GM19328 (cell line): Measurements from ENCODE around the gene PPM1E.
"Not testable (repeated sequence)": the region's sequence is repeated elsewhere in the genome, so short reads cannot be mapped to it uniquely, and the experiment has no call there.

ENCODE experiments used
- ATAC-seq: cut with Tn5 transposase; IDR thresholded peaks from one replicate; pipeline ENCODE4 v1.9.1; 2021; ENCODE audit warnings: mild to moderate bottlenecking, moderate library complexity; ENCODE audit not compliant: unreplicated experiment

Gene PPM1E

GRCh38 chr17:58837699-58838098, 82.0 kb downstream of the PPM1E start:
- ATAC-seq, result no peak

- no peak for ATAC-seq
These were observed 85.4 kb downstream of the PPM1E start for GRCh38 chr17:58840820-58841612.

- ATAC-seq, result not testable (repeated sequence)
These were observed 90.8 kb downstream of the PPM1E start for GRCh38 chr17:58846413-58846812.

DNA sequence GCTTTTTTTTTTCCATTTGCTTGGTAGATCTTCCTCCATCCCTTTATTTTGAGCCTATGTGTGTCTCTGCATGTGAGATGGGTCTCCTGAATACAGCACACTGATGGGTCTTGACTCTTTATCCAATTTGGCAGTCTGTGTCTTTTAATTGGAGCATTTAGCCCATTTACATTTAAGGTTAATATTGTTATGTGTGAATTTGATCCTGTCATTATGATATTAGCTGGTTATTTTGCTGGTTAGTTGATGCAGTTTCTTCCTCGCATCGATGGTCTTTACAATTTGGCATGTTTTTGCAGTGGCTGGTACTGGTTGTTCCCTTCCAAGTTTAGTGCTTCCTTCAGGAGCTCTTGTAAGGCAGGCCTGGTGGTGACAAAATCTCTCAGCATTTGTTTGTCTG, 94.5 kb downstream of the PPM1E start:
- ATAC-seq, result not testable (repeated sequence)

DNA sequence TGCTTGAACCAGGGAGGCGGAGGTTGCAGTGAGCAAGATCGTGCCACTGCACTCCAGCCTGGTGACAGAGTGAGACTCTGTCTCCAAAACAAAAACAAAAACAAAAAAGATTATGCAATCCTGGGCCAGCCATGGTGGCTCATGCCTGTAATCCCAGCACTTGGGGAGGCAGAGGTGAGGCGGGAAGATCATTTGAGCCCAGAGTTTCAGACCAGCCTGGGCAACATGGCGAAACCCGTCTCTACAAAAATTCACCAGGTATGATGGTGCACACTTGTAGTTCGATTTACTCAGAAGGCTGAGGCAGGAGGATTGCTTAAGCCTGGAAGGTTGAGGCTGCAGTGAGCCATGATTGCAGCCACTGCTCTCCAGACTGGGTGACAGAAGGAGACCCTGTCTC, 109.6 kb downstream of the PPM1E start:
- ATAC-seq, result no peak

GRCh38 chr17:58870747-58871146, 115.1 kb downstream of the PPM1E start:
- no peak for ATAC-seq

DNA sequence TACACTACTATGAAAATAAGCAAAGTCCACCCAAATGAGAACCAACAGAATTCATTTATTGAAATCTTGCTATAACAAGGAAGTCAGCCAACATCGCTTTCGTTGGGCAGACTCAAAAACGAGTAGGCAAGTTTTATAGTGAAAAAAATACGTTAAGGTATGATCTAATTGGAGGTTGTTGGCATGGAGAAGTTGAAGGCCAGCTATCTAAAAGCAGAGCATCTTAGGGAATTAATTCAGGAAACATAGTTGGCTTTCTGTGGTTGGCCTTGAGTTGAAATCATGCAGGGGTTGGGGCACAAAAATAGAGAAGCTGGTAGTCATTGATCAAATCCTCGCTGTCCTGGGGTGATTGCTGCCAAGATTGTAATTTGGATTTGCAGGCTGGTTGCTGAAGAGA, 118.3 kb downstream of the PPM1E start:
- no peak for ATAC-seq

DNA sequence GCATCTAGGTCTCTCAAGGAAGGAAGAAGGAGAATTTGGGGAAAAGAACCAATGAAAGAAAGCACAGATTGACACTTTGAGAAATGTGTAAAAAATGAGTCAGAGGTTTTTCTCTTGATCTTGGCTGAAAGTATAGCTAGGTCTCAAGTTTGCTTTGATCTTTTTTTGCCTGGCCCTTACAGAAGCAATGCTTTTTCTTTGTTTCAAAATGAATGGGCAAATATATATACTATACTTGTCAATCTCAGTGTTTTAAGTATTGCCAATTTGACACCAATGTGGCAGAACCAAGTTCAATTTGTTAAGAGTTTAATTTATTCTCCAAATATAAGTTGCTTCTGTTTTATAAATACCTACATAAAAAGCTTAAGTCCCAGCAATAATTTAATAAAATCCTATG, 119.6 kb downstream of the PPM1E start:
- no peak for ATAC-seq

DNA sequence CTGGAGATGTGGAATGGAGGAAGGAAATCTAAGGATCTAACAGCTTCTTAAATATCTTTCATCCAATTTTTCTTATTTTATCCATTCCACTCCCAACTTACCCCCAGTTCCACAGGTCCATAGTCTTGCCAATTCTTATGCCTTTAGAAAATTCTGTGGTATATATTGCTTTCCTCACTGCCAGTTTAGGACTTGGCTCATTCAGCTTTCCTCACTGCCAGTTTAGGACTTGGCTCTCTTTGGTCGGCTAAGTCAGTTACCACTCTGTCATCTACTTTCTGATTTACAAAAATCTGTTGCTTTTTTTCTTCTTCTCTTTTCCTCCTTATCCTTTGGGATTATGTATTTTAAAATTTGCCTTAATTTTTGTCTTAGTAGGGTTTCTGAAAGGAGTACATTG, 128.5 kb downstream of the PPM1E start:
- ATAC-seq, result no peak

DNA sequence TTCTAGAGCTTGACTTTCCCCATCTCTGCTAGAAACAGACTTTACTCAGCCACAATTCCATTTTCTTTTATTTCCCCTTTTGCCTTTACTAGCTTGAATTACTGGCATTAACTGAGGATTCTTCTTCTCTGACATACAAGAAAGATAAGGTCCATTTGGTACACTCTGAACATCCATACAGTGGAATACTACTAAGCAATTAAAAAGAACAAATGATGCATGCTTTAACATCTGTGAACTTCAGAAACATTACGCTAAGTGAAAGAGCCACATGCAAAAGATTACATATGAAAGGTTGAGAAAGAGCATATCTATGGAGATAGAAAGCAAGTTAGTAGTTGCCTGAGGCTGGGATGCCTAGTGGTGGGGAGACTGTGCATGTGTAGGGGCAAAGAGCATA, 130.9 kb downstream of the PPM1E start:
- no peak for ATAC-seq

- ATAC-seq, result no peak
These were observed 134.3 kb downstream of the PPM1E start for GRCh38 chr17:58889928-58890327.

DNA sequence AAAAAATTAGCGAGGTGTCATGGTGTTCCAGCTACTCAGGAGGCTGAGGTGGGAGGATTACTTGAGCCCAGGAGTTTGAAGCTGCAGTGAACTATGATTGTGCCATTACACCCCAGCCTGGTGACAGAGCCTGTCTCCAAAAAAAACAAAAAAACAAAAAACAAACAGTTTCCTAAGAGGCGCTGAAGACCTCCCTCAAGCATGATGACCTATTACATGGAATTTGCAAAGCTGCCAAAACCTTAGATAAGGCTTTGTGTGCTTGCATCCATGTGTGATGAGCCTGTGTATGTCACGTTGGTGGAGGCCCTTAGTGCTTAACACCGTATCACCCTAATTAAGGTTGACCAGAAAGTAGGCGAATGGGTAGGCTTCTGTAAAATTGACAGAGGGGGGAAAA, 143.5 kb downstream of the PPM1E start:
- no peak for ATAC-seq

- no peak for ATAC-seq
These were observed 146.7 kb downstream of the PPM1E start for GRCh38 chr17:58902322-58902721.

DNA sequence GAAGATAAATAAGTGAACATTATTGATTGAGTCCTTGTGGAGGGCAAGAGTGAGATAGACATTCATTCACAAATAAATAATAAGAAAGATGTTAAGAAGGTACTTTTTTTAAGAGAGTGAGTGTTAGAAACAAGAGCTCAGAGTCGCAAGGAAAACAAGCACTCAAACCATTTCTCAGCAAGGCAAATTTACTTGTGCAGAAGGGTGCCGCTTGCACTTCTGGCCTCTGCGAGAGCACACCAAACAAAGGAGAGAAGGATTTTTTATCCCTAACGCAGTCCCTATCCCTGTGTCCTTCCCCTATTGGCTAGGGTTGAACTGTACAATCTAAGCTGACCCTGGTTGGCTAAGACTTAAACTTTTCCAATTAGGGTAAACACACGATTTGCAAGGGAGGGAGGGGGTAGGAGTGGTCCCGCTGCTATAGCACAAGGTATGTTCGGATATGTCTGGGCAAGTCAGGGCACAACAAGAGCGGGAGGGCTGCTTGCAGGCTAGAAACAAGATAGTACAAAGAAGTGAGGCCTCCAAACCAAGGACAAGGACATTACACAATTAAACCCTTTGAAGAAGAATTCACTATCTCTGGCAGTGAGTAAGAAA, 156.2 kb downstream of the PPM1E start:
- ATAC-seq, result no peak

DNA sequence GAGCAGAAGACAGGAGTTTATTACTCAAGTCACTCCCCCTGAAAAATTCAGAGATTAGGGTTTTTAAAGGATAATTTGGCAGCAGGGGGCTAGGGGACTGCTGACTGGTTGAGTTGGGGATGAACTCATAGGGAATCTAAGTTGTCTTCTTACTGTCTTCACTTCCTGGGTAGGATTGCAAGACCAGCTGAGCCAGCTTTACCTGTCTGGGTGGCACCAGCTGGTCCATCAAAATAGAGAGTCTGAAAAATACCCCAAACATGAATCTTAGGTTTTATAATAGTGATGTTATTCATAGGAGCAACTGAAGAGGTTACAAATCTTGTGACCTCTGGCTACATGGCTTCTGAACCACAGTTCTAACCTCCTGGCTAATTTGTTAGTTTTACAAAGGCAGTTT, 157.9 kb downstream of the PPM1E start:
- ATAC-seq, result no peak

DNA sequence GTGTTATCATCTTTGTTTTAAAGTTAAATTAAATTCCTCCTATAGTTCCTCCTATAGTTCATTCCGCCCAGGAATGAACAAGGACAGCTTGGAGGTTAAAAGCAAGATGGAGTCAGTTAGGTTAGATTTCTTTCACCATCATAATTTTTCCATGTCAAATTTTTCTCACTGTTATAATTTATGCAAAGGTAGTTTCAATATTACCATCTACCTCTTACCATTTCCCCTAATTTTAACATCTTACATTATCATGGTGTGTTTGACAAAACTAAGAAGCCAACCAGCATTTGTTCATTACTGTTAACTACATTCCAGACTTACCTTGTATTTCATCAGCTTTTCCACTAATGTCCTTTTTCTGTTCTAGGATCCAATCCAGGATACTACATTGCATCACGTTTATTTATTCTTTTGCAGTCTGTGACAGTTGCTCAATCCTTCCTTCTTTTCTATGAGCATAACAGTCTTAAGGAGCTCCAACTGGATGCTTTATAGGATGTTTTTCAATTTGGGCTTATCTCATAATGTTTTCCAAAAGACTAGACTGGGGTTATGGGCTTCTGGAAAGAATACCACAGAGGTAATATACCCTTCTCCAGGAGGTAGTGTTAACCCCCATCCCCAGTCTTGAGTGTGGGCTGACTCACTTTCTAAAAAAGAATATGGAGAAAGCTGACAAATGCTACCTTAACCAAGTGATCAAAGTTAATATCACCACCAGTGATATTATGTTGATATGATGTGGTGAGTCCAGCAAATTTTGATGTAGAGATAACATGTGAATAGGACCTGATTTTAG, 158.5 kb downstream of the PPM1E start:
- ATAC-seq, result no peak

DNA sequence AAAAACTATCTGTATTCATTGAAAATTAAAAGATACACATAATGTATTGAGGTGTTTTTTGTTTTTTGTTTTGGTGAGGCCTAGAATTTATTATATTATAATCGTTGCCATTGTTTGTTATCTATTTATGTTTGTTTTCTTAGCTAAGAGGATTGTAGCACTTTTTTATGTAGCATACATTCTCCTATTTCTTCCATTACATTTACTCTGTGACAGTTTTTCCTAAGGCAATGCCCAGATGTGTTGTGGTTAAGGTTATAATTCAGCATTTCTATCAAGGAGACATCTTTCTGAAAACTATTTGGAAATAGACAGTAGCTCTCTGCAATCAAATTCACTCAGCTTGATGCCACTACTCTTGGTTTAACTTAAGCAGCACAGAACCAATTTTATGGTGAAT, 161.6 kb downstream of the PPM1E start:
- no peak for ATAC-seq

DNA sequence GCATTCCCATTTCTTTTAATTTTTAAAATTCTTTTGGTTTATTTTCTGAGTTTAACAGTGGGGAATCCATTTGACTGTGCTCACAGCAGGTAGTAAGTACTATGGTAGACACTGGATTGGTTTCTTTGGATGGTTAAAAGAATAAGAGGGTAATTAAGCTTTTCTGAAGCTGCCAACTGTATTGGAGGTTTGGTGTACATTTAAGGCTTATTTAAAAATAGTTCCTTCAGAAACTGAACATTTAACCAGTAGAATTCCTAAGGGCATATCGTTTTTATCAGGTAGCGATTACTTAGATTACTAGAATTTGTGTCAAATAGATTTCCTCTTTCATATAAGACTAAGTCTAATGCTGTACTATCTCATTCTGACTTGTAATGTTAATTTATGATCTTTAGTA, 162.4 kb downstream of the PPM1E start:
- no peak for ATAC-seq

DNA sequence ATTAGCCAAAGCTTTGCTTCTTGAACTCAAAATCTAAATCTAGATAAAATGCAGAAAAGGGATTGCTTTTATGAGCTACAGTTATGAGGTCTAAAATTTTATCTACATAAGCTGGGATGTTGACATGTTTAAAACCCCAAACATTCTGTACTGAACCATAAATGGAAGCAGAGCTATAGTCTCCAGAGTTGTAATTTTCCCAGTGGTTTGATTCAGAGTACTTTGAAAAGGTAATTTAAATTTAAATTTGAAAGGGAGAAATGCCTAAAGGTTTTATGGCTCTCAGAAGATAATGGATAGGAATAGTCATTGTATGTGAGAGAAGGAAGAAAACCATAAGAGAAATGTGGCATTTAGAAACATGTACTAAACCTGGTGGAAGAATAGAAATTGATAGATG, 163.2 kb downstream of the PPM1E start:
- ATAC-seq, result no peak

DNA sequence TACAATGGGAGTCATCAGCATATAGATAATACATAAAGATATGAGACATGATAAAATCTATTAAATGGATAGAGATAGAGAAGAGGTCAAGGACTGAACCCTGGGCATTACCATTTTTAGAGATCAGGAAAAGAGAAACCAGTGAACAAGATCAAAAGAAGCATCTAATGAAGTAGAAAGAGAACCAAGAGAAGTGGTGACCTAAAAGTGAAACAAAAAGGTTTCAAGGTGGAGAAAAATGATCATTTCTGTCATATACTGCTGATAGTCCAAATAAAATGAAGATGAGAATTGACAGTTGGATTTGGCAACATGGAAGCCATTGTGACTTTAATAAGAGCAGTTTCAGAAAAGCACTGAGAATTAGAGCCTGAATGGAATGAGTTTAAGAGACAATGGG, 165.1 kb downstream of the PPM1E start:
- no peak for ATAC-seq

DNA sequence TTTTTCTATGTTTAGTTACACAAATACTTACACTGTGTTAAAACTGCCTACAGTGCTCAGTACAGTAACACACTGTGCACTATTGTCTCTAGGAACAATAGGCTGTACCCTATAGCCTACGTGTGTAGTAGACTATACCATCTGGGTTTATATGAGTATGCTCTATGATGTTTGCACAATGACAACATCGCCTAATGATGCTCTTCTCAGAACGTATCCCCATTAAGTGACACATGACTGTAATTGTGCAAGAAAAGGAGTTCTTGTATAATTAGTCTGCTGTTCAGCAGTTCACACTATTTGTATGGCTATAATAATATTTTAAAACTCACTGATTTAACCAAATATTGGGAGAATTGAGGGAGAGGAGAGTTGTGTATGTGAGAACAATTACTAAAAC, 177.3 kb downstream of the PPM1E start:
- no peak for ATAC-seq

GRCh38 chr17:58936295-58936694, 180.6 kb downstream of the PPM1E start:
- no peak for ATAC-seq
